HepG2 (cell line): Measurements from ENCODE around the gene ATXN1L. TPM values are rescaled to one million over a fixed set of nuclear protein-coding genes. Genes with fewer than 3 reads are reported as not detected.
A peak's percentile ranks its signal among the peaks of the same experiment; 100 is the strongest.

Experiments
- DRAP1 ChIP-seq: IDR thresholded peaks from 2 replicates; pipeline ENCODE4 v1.6.1; 2016; ENCODE audit warnings: missing genetic modification reagents, missing compliant biosample characterization
- FOXC1 ChIP-seq: sonication (generic); formaldehyde crosslinking; IDR thresholded peaks from 2 replicates; pipeline ENCODE4 v1.8.0; 2022; ENCODE audit warnings: mild to moderate bottlenecking, missing genetic modification reagents, borderline replicate concordance
- GABPA ChIP-seq, 2 experiments: IDR thresholded peaks; 2 replicates each; pipeline ENCODE4 v1.6.1; 2011 to 2016; ENCODE audit warnings: low read depth in 2 of 2, low read length in 1 of 2, missing biosample characterization in 1 of 2, missing genetic modification characterization in 1 of 2
- MED1 ChIP-seq: sonication (generic); formaldehyde crosslinking; IDR thresholded peaks from 2 replicates; pipeline ENCODE4 v1.4.0; 2020; ENCODE audit warnings: missing genetic modification reagents
- PITX1 ChIP-seq: sonication (generic); formaldehyde crosslinking; IDR thresholded peaks from 2 replicates; pipeline ENCODE4 v1.5.1; 2020; ENCODE audit warnings: mild to moderate bottlenecking, missing genetic modification reagents
- YEATS4 ChIP-seq: sonication (generic); formaldehyde crosslinking; IDR thresholded peaks from 2 replicates; pipeline ENCODE4 v1.4.0; 2020; ENCODE audit warnings: missing genetic modification reagents, borderline replicate concordance
- ZNF280B ChIP-seq: sonication (generic); formaldehyde crosslinking; IDR thresholded peaks from 2 replicates; pipeline ENCODE4 v1.5.0; 2020; ENCODE audit warnings: missing genetic modification reagents, mild to moderate bottlenecking, borderline replicate concordance
- ZNF337 ChIP-seq: sonication (generic); formaldehyde crosslinking; IDR thresholded peaks from 2 replicates; pipeline ENCODE4 v1.5.1; 2020; ENCODE audit warnings: missing genetic modification reagents, low read depth, mild to moderate bottlenecking, borderline replicate concordance
- ZNF496 ChIP-seq: sonication (generic); formaldehyde crosslinking; IDR thresholded peaks from 2 replicates; pipeline ENCODE4 v1.8.1; 2023; ENCODE audit warnings: mild to moderate bottlenecking, moderate library complexity, missing genetic modification reagents; ENCODE audit not compliant: insufficient replicate concordance
- ZNF550 ChIP-seq: sonication (generic); formaldehyde crosslinking; IDR thresholded peaks from 2 replicates; pipeline ENCODE4 v1.4.0; 2020; ENCODE audit warnings: mild to moderate bottlenecking, missing genetic modification reagents, borderline replicate concordance
- polyA plus RNA-seq, 8 experiments: library from polyadenylated mRNA; depleted of rRNA in 3 of 8; stranded (reverse) in 7 of 8; unstranded in 1 of 8; fragments of >200 nt; fragmentation: Illumina TruSeq in 4 of 8; extraction: Trizol in 4 of 8; gene quantifications; 2 replicates each; pipeline versions ENCODE4 v1.2.1 to v1.2.3, GENCODE V29; 2011 to 2016; ENCODE audit warnings: low read depth in 4 of 8, missing spikeins in 1 of 8, mixed read lengths in 1 of 8; ENCODE audit not compliant: insufficient read depth in 1 of 8
- total RNA-seq, 5 experiments: library from RNA; depleted of rRNA; stranded (reverse); fragments of >200 nt; fragmentation: Illumina TruSeq; extraction: Trizol; gene quantifications; 2 replicates each; pipeline ENCODE4 v1.2.3, GENCODE V29; 2016; ENCODE audit warnings: low read depth in 1 of 5
- TF ChIP-seq, protein P1 (sequence below): sonication (generic); formaldehyde crosslinking; IDR thresholded peaks from 2 replicates; pipeline ENCODE4 v1.4.0; 2020; ENCODE audit warnings: mild to moderate bottlenecking, missing genetic modification reagents
- TF ChIP-seq, protein P2 (sequence below): sonication (generic); formaldehyde crosslinking; IDR thresholded peaks from 2 replicates; pipeline ENCODE4 v1.4.0; 2020; ENCODE audit warnings: missing genetic modification reagents, low read depth, mild to moderate bottlenecking, borderline replicate concordance
- TF ChIP-seq, protein P3 (sequence below): sonication (generic); formaldehyde crosslinking; IDR thresholded peaks from 2 replicates; pipeline ENCODE4 v1.4.0; 2020; ENCODE audit warnings: missing genetic modification reagents
- TF ChIP-seq, protein P4 (sequence below): sonication (generic); formaldehyde crosslinking; IDR thresholded peaks from 2 replicates; pipeline ENCODE4 v1.5.1; 2020; ENCODE audit warnings: missing genetic modification reagents, mild to moderate bottlenecking, borderline replicate concordance
- TF ChIP-seq, protein P5 (sequence below): sonication (generic); formaldehyde crosslinking; IDR thresholded peaks from 2 replicates; pipeline ENCODE4 v1.4.0; 2020; ENCODE audit warnings: missing genetic modification reagents
- TF ChIP-seq, protein P6 (sequence below), 2 experiments: fragments of 450-650 bp in 1 of 2; sonication (generic) in 1 of 2; formaldehyde crosslinking; IDR thresholded peaks; 2 replicates each; pipeline versions ENCODE4 v1.5.0 to v1.8.0; 2020 to 2022; ENCODE audit warnings: mild to moderate bottlenecking in 1 of 2, missing genetic modification reagents in 1 of 2
- TF ChIP-seq, protein P7 (sequence below): sonication (generic); formaldehyde crosslinking; IDR thresholded peaks from 2 replicates; pipeline ENCODE4 v1.8.0; 2022; ENCODE audit warnings: missing genetic modification reagents, mild to moderate bottlenecking, moderate library complexity, borderline replicate concordance

The ATXN1L gene
- total and polyA plus RNA-seq, 2 of the 13 experiments (the other 11 are each of a cell fraction or from before 2014, with no cell fraction given): 20.0 to 22.4 TPM

GRCh38 chr16:71845639-71846430, at the start of gene ATXN1L (continued):
- TF ChIP-seq, protein P1, sequence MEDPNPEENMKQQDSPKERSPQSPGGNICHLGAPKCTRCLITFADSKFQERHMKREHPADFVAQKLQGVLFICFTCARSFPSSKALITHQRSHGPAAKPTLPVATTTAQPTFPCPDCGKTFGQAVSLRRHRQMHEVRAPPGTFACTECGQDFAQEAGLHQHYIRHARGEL: no peak
- TF ChIP-seq PITX1 (CRISPR knock-in tag) (peak; percentile 53; the same call in 1 of the 2 replicates), YEATS4 (peak; percentile 95), MED1 (peak; percentile 89), GABPA (IDR thresholded peaks at IDR 0.05; ENCODE audit: low read depth, low read length) (peak; percentile 69), GABPA (CRISPR knock-in tag; IDR thresholded peaks at IDR 0.05; ENCODE audit: low read depth) (peak; percentile 85), DRAP1 (CRISPR knock-in tag) (peak; percentile 78), FOXC1 (CRISPR knock-in tag) (no peak; the same call in 1 of the 2 replicates), ZNF496 (no peak), ZNF280B (CRISPR knock-in tag) (peak; percentile 13), ZNF550 (CRISPR knock-in tag) (no peak), ZNF337 (CRISPR knock-in tag) (no peak; the same call in 1 of the 2 replicates)
- TF ChIP-seq, protein P2, sequence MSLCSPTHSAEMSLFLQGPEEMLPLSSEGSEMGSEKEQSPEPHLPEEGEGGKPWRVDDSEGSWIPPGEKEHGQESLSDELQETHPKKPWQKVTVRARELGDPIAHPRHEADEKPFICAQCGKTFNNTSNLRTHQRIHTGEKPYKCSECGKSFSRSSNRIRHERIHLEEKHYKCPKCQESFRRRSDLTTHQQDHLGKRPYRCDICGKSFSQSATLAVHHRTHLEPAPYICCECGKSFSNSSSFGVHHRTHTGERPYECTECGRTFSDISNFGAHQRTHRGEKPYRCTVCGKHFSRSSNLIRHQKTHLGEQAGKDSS (CRISPR knock-in tag): peak; percentile 83; the same call in 1 of the 2 replicates
- TF ChIP-seq, protein P3, sequence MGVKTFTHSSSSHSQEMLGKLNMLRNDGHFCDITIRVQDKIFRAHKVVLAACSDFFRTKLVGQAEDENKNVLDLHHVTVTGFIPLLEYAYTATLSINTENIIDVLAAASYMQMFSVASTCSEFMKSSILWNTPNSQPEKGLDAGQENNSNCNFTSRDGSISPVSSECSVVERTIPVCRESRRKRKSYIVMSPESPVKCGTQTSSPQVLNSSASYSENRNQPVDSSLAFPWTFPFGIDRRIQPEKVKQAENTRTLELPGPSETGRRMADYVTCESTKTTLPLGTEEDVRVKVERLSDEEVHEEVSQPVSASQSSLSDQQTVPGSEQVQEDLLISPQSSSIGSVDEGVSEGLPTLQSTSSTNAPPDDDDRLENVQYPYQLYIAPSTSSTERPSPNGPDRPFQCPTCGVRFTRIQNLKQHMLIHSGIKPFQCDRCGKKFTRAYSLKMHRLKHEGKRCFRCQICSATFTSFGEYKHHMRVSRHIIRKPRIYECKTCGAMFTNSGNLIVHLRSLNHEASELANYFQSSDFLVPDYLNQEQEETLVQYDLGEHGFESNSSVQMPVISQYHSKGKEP (CRISPR knock-in tag): peak; percentile 89
- TF ChIP-seq, protein P4, sequence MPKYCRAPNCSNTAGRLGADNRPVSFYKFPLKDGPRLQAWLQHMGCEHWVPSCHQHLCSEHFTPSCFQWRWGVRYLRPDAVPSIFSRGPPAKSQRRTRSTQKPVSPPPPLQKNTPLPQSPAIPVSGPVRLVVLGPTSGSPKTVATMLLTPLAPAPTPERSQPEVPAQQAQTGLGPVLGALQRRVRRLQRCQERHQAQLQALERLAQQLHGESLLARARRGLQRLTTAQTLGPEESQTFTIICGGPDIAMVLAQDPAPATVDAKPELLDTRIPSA (CRISPR knock-in tag): peak; percentile 43; the same call in 1 of the 2 replicates
- TF ChIP-seq, protein P5, sequence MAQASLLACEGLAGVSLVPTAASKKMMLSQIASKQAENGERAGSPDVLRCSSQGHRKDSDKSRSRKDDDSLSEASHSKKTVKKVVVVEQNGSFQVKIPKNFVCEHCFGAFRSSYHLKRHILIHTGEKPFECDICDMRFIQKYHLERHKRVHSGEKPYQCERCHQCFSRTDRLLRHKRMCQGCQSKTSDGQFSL (CRISPR knock-in tag): peak; percentile 99
- TF ChIP-seq, protein P6, sequence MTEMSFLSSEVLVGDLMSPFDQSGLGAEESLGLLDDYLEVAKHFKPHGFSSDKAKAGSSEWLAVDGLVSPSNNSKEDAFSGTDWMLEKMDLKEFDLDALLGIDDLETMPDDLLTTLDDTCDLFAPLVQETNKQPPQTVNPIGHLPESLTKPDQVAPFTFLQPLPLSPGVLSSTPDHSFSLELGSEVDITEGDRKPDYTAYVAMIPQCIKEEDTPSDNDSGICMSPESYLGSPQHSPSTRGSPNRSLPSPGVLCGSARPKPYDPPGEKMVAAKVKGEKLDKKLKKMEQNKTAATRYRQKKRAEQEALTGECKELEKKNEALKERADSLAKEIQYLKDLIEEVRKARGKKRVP (CRISPR knock-in tag; IDR thresholded peaks at IDR 0.05): peak in 1 of 2 experiments; percentile 57; a peak in 1 of 4 replicates
- TF ChIP-seq, protein P7, sequence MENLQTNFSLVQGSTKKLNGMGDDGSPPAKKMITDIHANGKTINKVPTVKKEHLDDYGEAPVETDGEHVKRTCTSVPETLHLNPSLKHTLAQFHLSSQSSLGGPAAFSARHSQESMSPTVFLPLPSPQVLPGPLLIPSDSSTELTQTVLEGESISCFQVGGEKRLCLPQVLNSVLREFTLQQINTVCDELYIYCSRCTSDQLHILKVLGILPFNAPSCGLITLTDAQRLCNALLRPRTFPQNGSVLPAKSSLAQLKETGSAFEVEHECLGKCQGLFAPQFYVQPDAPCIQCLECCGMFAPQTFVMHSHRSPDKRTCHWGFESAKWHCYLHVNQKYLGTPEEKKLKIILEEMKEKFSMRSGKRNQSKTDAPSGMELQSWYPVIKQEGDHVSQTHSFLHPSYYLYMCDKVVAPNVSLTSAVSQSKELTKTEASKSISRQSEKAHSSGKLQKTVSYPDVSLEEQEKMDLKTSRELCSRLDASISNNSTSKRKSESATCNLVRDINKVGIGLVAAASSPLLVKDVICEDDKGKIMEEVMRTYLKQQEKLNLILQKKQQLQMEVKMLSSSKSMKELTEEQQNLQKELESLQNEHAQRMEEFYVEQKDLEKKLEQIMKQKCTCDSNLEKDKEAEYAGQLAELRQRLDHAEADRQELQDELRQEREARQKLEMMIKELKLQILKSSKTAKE (CRISPR knock-in tag): no peak
